PC-9 (cell line): ENCODE measurements around the gene NR2F1-AS1. TPM values are rescaled to one million over a fixed set of nuclear protein-coding genes. Genes with fewer than 3 reads are reported as not detected.
A peak's percentile ranks its signal among the peaks of the same experiment; 100 is the strongest.

Experiments
- BruUV-seq: library from RNA; stranded (reverse); fragments of 400-500 nt; replicated peaks from 2 replicates; lab custom pipeline; 2021; lab: Mats Ljungman, UMichigan
- CTCF ChIA-PET: fragments of 300-600 bp; sonication (Branson Sonifier 250); formaldehyde crosslinking; loops from one replicate; lab custom pipeline; 2022; ENCODE audit warnings: antibody characterized with exemption; lab: Charles Lee
- POLR2A ChIA-PET: fragments of 300-600 bp; sonication (Branson Sonifier 250); formaldehyde crosslinking; loops from one replicate; lab custom pipeline; 2022; ENCODE audit warnings: antibody characterized with exemption; ENCODE audit not compliant: unreplicated experiment; lab: Charles Lee
- DNase-seq, 2 experiments: peaks; one replicate each; pipeline versions ENCODE4 v3.0.0 to v3.0.0-alpha.2; 2015 to 2022; ENCODE audit warnings: mixed read lengths in 1 of 2
- H2AFZ ChIP-seq: fragments of 200-600 bp; sonication (generic); 2 replicates; pipeline ENCODE4 v1.8.1; 2017; ENCODE audit warnings: antibody characterized with exemption
- H3F3A ChIP-seq: fragments of 200-600 bp; sonication (generic); 2 replicates; pipeline ENCODE4 v1.8.1; 2017; ENCODE audit warnings: antibody characterized with exemption, mild to moderate bottlenecking, low read depth; ENCODE audit not compliant: insufficient read depth
- H3K27ac ChIP-seq: fragments of 200-600 bp; sonication (generic); 2 replicates; pipeline ENCODE4 v1.6.1; 2016; ENCODE audit warnings: mixed run types
- H3K27me3 ChIP-seq: fragments of 200-600 bp; sonication (generic); 2 replicates; pipeline ENCODE4 v1.6.1; 2016; ENCODE audit warnings: low read depth, mixed run types; ENCODE audit not compliant: insufficient read depth
- H3K36me3 ChIP-seq: fragments of 200-600 bp; sonication (generic); 2 replicates; pipeline ENCODE4 v1.6.1; 2016; ENCODE audit warnings: low read depth, mixed run types
- H3K4me1 ChIP-seq: fragments of 200-600 bp; sonication (generic); replicated peaks from 2 replicates; pipeline ENCODE4 v1.6.1; 2016; ENCODE audit warnings: mixed run types; ENCODE audit not compliant: insufficient read depth
- H3K4me2 ChIP-seq: fragments of 200-600 bp; sonication (generic); 2 replicates; pipeline ENCODE4 v1.6.1; 2017; ENCODE audit warnings: mixed run types
- H3K4me3 ChIP-seq: fragments of 200-600 bp; sonication (generic); 2 replicates; pipeline ENCODE4 v1.6.1; 2016; ENCODE audit warnings: mixed run types
- H3K79me2 ChIP-seq: fragments of 200-600 bp; sonication (generic); 2 replicates; pipeline ENCODE4 v1.6.1; 2017; ENCODE audit warnings: low read depth, mixed run types
- H3K9me2 ChIP-seq: fragments of 200-600 bp; sonication (generic); 2 replicates; pipeline ENCODE4 v1.8.1; 2017; ENCODE audit warnings: mild to moderate bottlenecking; ENCODE audit not compliant: insufficient read depth
- H3K9me3 ChIP-seq: fragments of 200-600 bp; sonication (generic); 2 replicates; pipeline ENCODE4 v1.8.1; 2016; ENCODE audit warnings: low read depth; ENCODE audit not compliant: insufficient read depth
- H4K20me1 ChIP-seq: fragments of 200-600 bp; sonication (generic); 2 replicates; pipeline ENCODE4 v1.8.1; 2017; ENCODE audit not compliant: insufficient read depth
- CTCF ChIP-seq: fragments of 200-600 bp; sonication (generic); conservative IDR thresholded peaks from 2 replicates; pipeline ENCODE4 v1.6.1; 2017; ENCODE audit warnings: mixed run types, antibody characterized with exemption, mild to moderate bottlenecking, moderate library complexity
- EZH2 ChIP-seq: fragments of 200-600 bp; sonication (generic); IDR thresholded peaks from 2 replicates; pipeline ENCODE4 v1.8.0; 2017; ENCODE audit warnings: antibody characterized with exemption, low read depth
- intact Hi-C: fragments of 100-400 bp; cut with micrococcal nuclease; formaldehyde crosslinking; loops from one replicate; pipeline ENCODE4 v1.10.0; 2022; ENCODE audit not compliant: unreplicated experiment
- total RNA-seq: library from RNA; stranded (reverse); gene quantifications from 2 replicates; pipeline ENCODE4 v1.2.3, GENCODE V29; 2021

The NR2F1-AS1 gene
- total RNA-seq, 1 experiment from 2014 or later, result 6.0 TPM

GRCh38 chr5:93622240-93622885 lies 41.3 kb upstream of the NR2F1-AS1 start:
- 0 out of 2 replicates have a peak, but pooled peaks cover 5% of the 10 kb centered on the region for H3F3A ChIP-seq
- BruUV-seq, result no TSS peak
- H4K20me1 ChIP-seq, result no peaks in the 10 kb centered on the region
- DNase-seq, result peak in 1 of 2 experiments; percentile 67
- H3K79me2 ChIP-seq, result no peaks in the 10 kb centered on the region
- H3K27me3 ChIP-seq, result no peaks in the 10 kb centered on the region
- no peak overlapping the region for H3K27ac ChIP-seq
- H3K9me3 ChIP-seq, result no peaks in the 10 kb centered on the region
- peak overlapping the region; percentile 90; the same call in 1 of the 2 replicates for H3K4me3 ChIP-seq
- peaks cover 13% of the 10 kb centered on the region for H3K4me1 ChIP-seq
- ChIA-PET CTCF (no interaction called here), POLR2A (interaction anchor here (0.7 kb wide), 1 partner anchor 163 kb away, joined by 4 read pairs; no protein-coding TSS in a partner anchor)
- peak overlapping the region; percentile 98 for H3K4me2 ChIP-seq
- intact Hi-C loops, result no loop called here
- no peak for TF ChIP-seq CTCF
- no peak for TF ChIP-seq EZH2
- no peaks in the 10 kb centered on the region; the same call in 1 of the 2 replicates for H3K9me2 ChIP-seq
- H3K36me3 ChIP-seq, result no peaks in the 10 kb centered on the region
- peak overlapping the region; percentile 98 for H2AFZ ChIP-seq

DNA sequence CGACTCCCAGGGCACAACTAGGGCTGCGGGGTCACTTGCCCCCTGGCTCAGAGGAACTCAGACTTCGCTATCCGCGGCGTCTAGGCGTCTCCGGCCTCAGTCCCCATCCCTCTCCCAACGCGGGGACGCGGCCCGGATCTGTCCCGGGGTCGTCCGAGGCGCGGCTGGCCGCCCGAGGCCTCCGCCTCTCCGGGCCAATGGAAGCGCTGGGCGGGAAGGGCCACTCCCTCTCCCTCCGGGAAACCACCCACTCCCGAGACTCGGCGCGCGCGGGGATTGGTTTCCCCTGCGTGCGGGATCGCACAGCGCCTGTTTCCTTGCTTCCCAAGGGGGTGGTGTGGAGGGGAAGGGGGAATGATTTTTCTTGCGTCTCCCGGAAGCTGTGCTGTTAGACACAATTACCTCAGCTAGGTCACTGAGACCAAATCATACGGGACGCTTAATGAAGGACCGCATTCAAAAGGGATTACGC lies 40.3 kb upstream of the NR2F1-AS1 start:
- H3F3A ChIP-seq, result 0 out of 2 replicates have a peak, but pooled peaks cover 5% of the 10 kb centered on the region
- H3K36me3 ChIP-seq, result no peaks in the 10 kb centered on the region
- BruUV-seq, result no TSS peak
- H3K4me2 ChIP-seq, result peak overlapping the region; percentile 98
- intact Hi-C loops, result no loop called here
- CTCF ChIA-PET, result no interaction called here
- DNase-seq, result peak; percentile 53 to 73
- TF ChIP-seq EZH2 (no peak), CTCF (no peak)
- H3K9me2 ChIP-seq, result no peaks in the 10 kb centered on the region; the same call in 1 of the 2 replicates
- peak overlapping the region; percentile 11; the same call in 1 of the 2 replicates for H3K27ac ChIP-seq
- no peaks in the 10 kb centered on the region for H3K9me3 ChIP-seq
- H4K20me1 ChIP-seq, result no peaks in the 10 kb centered on the region
- no peaks in the 10 kb centered on the region for H3K79me2 ChIP-seq
- H3K4me3 ChIP-seq, result peak overlapping the region; percentile 90
- H3K27me3 ChIP-seq, result no peaks in the 10 kb centered on the region
- H2AFZ ChIP-seq, result peak overlapping the region; percentile 98
- POLR2A ChIA-PET, result interaction anchor here (0.6 to 0.7 kb wide), 3 partner anchors 21 to 446 kb away, joined by 3 to 7 read pairs (median 4); no protein-coding TSS in a partner anchor
- H3K4me1 ChIP-seq, result peaks cover 13% of the 10 kb centered on the region

DNA sequence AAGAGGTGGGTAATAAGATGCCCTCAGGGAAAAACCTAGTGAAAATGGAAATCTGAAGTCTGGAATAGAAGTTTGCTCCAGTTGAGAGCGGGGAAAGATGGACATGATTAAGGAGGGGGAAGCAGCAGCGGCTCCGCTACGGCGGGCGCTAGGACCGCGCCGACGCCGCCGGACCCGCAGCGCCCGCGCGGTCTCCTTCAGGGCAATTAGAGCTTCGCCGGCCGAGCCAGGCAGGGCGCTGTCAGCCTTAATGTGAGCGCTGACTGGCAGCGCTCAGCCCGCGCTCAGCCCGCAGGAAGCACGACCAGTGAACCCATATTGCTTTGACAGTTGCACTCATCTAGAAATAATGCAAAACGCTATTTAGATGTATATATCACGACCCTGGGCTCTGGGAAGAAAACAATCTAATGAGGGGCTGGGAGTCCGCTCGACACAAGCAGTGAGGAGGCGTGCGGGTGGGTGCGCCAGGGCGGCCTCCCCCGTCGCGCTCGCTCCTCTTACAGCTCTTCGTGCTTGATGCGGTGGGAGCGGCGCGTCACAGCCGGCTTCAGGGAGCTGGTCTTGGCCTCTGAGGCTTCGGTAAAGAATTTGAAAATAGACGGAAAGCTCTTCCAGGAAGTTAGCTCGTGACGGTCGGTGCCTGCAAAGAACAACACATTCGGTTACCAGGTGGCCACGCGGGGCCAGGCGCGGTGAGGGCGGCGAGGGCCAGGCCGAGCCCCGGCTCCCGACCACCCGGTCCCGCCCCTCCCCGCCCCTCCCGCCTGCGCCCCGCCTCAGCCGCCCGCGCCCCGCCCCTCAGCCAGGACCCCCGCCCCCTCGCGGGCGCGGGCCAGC lies 39.7 kb upstream of the NR2F1-AS1 start:
- H3K27ac ChIP-seq, result peak overlapping the region; percentile 57; the same call in 1 of the 2 replicates
- peak overlapping the region; percentile 98 for H3K4me2 ChIP-seq
- no peaks in the 10 kb centered on the region for H3K27me3 ChIP-seq
- no peaks in the 10 kb centered on the region for H3K9me3 ChIP-seq
- no TSS peak for BruUV-seq
- no peak for TF ChIP-seq CTCF
- TF ChIP-seq EZH2, result no peak
- no peaks in the 10 kb centered on the region for H4K20me1 ChIP-seq
- POLR2A ChIA-PET, result interaction anchor here (0.6 to 0.7 kb wide), 3 partner anchors 23 to 446 kb away, joined by 3 to 7 read pairs (median 3); no protein-coding TSS in a partner anchor
- no peaks in the 10 kb centered on the region for H3K79me2 ChIP-seq
- intact Hi-C loops, result no loop called here
- peak overlapping the region; percentile 90 for H3K4me3 ChIP-seq
- peaks cover 13% of the 10 kb centered on the region for H3K4me1 ChIP-seq
- H2AFZ ChIP-seq, result peak overlapping the region; percentile 98
- DNase-seq, result peak; percentile 55 to 58
- no peaks in the 10 kb centered on the region for H3K36me3 ChIP-seq
- H3K9me2 ChIP-seq, result no peaks in the 10 kb centered on the region; the same call in 1 of the 2 replicates
- 0 out of 2 replicates have a peak, but pooled peaks cover 5% of the 10 kb centered on the region for H3F3A ChIP-seq
- CTCF ChIA-PET, result interaction anchor here (0.6 to 0.7 kb wide), 3 partner anchors 803 to 1979 kb away, joined by 3 to 8 read pairs (median 7); no protein-coding TSS in a partner anchor
